ENCODE measurements around the gene AMZ1.
A peak's percentile ranks its signal among the peaks of the same experiment; 100 is the strongest.
"Not testable (repeated sequence)": the region's sequence is repeated elsewhere in the genome, so short reads cannot be mapped to it uniquely, and the experiment has no call there.

Gene AMZ1

DNA sequence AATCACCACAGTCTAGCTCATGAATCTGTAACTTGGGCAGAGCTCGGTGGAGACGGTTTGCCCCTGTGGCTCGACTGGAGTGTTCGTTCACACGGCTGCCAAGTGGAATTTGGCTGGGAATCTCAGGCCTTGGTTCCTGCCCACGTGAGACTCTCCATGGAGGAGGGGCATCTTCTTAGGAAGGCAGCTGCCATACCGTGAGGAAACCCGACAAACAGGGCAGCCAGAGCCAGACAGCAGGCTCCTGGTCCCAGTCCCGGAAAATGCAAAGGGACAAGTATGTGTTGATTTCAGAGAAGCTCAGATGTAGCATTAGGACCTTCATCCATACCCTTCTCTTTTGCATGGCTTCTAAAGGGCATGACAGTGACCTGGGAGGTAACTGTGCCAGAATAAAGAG lies 26.6 kb downstream of the AMZ1 start:
- no peak for DNase-seq

- DNase-seq = peak; percentile 32
These were observed 27.6 kb downstream of the AMZ1 start for GRCh38 chr7:2715341-2716231.

DNA sequence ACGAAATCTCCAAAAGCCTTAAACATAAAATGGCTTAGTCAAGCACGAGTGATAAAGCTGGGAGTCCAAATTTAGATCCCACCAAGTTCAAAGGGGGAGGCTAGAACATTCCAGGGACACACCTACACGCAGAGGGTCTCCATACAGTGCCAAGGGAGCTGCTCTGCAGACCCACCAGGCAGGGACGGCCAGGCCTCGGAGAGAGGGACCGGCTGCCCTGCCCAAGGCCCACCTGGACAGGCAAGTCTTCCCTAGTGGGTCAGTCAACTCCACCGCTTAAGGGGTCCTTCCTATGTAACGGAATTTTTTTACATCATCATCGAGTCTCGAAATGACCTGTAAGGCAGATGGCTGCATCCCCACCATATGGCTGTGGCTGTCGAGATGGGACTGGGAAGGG lies 28.5 kb downstream of the AMZ1 start:
- DNase-seq = no peak

DNA sequence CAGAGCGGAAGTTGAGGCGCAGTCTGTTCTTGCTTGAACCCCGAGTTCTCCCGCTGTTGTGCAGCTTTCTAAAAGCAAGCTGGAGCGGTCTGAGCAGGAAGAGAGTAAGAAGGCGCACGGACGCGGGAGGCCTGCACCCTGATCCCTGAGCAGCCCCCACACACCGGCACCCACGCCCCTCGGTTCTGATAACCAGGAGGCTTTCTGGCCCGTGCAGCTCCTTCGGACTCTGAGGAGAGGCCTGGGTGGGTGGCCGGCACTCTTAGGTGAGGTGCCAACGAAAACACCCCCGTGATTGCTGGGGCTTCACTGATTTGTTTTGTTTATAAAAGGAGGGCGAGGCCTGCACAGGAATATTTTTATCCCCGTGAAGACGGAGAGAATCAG lies 28.9 kb downstream of the AMZ1 start:
- no peak for DNase-seq

DNA sequence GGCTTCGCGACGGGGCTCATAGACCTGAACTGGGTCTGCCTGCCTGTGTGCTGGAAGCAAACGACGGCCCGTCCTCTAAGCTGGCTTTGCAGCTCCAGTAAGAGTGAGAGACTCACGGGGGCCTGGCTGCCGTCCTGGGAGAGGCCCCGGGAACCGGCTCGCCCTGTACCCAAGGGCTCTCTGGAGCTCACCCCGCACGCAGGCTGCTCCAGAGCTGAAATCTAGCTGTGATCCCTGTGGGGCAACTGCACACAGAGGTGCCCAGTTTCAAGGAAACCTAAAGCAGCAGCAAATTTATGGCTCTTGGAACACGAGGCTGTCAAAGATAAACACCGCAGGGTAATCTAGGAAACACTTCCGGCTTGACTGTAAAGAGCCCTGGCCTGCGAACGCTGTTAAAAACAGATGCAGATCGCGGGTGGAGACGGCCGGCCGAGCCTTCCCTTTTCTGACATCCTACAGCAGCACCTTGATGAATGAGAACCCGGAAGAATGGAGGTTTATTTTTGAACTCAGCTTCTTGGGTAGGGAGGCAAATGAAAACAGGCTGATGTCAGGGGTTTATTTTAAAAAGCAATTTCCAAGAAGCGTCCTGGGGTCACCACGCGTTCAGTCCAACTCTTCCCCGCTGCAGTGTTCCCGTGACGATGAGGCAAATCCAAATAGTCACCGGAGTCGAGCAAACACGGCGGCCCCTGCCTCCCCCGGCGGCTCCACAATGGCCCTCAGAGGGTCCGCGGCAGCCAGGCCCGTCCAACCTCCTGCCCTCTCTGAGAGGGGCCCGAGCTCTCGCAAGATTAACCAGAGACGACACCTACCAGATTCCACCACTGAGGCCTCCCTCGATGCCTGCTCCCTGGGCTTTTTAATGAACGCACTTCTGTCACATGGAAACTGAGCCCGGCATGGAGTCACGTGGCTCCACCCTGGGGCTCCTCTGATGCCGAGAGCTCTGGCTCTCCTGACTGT lies 29.6 kb downstream of the AMZ1 start:
- peak; percentile 53 for DNase-seq

DNA sequence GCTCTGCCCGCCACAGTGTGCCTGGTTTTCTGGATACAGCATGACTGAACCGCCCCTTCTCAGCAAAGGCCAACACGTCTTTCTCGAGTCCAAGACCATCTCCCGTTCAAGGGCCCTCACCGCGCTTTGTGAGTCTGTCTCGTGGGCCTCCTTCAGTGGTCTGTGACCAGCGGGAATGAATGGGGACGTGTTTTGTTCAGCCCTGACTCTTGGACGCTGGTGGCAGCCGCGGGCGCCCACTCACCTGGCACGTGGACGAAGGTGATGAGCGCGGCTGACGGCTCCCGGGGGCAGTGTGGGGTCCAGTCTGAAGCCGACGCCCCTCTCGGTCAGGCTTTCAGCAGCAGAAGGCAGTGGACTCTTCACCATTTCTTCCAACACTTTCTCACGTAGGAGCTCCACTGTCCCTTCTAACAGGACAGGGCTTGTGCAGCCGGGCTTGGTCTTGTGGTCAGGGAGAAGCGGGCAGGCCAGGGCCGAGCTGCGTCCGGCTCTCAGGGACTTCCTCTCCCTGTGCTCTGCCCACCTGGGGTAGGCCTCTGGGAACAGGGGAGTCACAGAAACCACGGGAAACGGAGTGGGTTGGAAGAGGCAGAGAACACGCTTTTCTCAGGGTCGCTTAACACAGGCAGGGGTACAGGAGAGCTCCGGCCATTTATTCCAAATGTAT lies 30.4 kb downstream of the AMZ1 start:
- no peak for DNase-seq

DNA sequence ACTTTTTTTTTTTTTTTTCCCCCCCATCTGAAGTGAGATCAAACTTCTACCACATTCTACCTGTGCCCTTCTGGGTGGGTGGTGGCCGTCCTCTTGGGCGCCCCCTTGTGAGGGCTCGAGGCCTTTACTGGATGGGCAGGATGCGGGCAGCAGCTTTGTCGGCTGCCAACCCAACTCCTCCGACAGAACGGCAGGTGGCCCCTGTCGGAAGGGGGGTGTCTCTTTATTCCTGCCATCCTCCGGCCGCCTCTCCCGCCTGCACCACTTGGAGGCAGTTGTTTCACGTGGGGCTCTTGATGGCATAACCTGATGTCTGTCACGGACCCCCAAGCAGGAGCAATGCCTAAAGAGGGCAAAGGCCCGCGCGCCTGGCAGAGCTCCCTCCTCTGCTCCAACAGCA lies 31.0 kb downstream of the AMZ1 start:
- DNase-seq = peak; percentile 1

DNA sequence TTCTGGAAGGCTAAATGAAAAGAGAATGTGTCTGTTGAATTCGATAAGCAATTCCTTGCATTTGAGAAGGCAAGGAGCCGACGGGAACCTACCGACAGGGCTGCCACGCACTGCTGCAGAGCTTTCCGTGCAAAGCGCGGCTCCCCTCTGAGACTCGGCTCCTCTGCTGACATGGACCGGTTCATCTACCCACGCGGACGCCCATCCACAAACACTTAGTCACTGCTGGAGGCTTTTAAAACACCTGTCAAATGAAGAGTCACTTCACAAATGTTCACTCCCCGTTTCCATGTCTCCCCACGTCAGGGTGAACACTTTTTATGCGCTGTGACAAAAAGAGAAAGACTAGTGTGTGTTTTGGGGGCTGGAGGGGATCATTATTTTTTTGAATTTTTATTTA lies 32.0 kb downstream of the AMZ1 start:
- no peak for DNase-seq

DNA sequence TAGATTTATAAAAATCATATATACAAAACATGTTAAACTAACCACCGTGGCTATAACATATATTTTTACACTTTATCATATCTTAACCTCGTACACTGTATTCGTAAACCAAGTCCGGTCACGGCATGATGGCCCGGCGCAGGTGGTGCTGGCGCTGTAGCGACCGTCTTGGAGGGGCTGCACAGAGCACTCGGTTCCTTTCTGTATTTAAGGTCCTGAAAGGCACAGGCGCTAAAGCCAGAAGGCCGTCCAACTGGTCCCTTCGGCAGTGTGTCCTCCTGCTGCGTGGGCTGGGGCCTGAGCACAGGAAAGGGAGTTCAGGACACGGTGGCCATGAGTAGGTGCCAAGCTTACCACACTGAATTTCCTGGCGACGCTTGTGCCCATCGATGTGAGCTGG lies 33.8 kb downstream of the AMZ1 start:
- DNase-seq = no peak

DNA sequence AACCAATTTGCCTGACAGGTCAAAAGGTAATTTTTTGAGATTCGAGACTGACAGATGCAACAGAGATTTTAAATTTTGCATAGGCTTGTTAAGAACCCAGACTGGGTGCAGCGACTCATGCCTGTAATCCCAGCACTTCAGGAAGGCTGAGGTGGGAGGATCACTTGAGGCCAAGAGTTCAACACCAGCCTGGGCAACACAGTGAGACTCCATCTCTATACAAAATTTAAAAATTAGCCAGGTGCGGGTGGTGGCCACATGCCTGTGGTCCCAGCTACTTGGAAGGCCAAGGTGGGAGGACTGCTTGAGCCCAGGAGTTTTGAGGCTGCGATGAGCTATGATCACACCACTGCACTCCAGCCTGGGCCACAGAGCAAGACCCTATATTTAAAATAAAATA lies 34.6 kb downstream of the AMZ1 start:
- DNase-seq = no peak

DNA sequence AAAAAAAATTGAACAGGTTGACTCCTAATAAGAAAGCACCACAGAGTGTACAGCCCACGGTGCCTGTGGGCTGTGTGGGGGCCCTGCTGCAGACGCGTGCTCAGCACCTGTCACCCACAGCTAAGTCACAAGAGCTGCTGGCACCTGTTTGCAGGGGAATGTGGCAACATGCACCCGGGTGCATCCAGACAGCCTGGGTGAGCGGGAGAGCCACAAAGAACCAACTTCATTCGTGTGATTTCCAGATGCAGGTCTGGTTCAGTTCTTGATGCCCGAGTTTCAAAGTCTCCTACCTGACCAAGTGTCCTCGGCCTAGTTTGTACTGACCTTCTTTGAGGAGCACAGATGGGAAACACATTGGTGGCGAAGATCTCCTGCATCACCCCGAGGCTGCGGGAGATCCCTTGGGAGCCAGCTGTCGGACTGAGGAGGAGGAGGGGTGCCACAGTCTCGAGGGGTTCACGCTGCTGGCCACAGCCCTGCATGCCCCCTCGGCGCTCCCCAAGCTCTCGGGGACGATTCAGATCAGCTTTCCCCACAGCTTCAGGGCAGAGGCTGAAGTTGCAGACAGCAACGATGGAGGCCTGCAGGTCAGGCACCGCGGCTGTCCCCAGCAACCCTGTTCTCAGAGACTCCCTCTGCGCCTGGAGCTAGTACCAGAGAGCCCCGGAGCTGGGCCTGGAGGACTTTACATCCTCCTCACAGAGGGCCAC lies 35.3 kb downstream of the AMZ1 start:
- no peak for DNase-seq

GRCh38 chr7:2724036-2724435 lies 36.0 kb downstream of the AMZ1 start:
- DNase-seq = not testable (repeated sequence)

DNA sequence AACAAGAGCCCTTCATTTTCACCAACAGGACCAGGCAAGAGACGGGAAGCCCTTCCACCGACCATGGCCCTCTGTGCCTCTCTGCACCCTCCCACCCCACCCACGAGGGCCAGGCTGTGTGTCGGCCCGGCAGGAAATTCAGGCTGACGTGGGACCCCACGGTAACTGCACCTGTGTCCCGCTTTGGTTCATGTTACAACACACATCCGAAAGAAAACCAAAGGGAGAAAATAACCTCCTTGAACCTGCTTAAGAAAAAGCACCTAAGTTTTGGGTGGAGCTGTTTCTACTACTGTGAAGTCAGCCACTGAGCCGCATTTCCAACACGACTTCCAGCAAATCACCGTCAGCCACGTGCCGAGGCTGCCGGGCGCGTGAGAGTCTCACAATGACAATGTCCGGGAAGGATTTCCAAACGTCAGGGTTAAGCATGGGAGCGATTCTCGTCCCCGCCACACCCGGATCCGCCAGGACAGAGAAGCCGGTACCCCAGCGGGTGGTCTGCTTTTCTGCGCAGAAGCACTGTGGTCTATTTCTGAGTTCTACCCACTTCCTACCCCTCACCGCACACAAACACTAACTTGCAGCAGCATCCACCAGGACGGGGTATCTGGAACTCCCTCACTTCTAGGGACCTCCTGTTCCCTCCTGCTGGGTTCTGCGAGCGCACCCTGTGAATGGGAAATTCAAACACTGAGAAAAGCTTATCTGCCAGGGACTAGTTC lies 36.6 kb downstream of the AMZ1 start:
- DNase-seq = no peak

DNA sequence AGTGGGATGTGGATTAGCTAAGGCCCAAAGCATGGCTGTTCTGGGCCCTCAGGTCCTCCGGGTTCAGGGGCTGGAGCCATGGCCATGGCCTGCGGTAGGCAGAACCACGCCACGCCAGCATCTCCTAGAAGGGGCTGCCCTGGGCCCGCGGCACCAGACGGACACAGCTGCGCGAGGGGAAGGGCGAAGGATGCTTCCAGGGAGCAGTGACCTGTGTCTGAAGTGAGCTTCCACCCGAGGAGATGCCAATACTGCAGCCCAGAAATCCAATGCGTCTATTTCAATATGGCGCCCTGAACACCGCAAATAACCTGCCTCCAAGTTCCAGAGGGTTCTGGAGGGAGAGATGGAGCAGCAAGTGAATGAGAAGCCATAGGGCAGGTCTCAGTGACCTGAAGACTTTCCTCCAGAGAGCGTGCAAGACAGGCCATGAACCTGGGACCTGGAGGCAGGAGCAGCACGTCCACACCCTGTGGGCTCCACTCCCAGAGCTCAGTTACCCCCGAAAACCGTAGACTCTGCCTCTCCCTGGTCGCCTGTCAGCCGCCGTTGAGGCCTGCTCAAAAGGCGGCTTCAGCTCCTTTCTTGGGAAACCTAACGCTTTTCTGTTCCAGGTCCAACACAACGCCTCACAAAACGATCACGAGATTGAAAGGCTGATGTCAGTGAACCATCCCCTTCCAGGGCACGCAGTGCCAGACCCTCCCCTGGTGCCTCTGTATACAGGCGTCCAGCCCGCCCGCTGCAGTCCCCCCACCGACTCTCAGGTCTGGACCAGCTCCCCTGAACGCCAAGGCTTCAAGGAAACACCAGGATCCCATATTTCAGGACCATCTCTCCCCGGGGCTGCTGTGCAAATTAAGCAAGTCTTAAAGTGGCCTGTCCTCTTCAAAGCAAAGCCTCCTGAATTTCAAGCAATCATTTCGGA lies 37.4 kb downstream of the AMZ1 start:
- no peak for DNase-seq

GRCh38 chr7:2726316-2727018 lies 38.5 kb downstream of the AMZ1 start:
- DNase-seq = no peak

DNA sequence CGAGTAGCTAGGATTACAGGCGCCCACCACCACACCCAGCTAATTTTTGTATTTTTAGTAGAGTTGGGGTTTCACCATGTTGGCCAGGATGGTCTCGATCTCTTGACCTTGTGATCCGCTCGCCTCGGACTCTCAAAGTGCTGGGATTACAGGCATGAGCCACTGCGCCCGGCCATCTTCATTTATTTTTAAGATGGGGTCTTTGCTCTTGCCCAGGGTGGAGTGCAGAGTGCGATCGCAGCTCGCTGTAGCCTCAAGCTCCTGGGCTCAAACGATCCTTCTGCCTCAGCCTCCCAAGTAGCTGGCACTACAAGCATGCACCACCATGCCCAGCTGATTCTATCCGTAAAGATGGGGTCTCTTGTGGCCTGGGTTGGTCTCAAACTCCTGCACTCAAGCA lies 39.2 kb downstream of the AMZ1 start:
- not testable (repeated sequence) for DNase-seq

GRCh38 chr7:2728316-2729030 lies 40.5 kb downstream of the AMZ1 start:
- DNase-seq = no peak

DNA sequence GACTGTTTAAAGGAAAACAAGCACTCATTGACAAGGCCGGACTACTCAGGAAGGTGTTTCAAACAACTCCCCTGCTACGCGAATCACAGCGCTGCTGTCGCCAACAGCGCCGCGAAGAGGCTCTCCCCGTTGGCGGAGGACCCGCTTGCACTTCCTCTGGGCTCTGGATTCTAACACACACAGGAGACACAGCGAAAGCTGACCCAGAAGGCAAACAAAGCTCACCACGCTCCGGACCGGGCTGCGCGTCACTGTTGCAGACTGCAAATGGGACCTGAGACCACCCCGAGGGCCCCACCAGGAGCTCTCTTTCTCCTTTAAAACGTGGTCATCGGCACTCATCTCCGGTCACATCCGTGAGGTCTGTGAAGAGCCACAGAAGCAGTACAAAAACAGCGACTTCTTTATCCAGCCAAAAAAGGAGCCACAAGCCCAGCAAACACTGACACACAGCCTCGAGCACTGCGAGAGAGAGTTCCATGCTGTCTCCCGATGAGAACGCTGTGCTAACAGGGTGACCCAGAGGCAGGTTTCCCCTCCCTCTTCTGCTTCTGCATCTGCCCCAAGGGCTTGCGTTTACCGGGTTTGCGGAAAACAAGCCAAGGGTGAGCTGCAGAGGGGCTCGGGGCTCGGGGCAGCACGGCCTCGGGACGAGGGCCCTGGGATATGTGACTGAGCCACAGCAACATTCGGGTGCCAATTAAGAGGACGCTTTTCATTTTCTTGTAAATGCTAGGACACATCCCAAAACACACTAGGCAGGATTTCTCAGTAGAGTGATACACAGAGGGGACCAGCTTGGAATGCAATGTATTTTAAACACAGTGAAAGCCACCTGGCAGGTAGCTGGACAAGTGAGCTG lies 41.3 kb downstream of the AMZ1 start:
- DNase-seq = no peak

All from OCI-M1 (cell line).